Transverse colon (tissue), 4 donors: ENCODE data around the gene MPPED2.

Experiments used
- EP300 ChIP-seq: sonication (generic); formaldehyde crosslinking; IDR thresholded peaks from one replicate; pipeline ENCODE4 v1.6.1; 2017; ENCODE audit warnings: antibody characterized with exemption, low read depth
- POLR2A ChIP-seq: fragments of 450-650 bp; IDR thresholded peaks from one replicate; pipeline ENCODE4 v1.6.1; 2016; ENCODE audit warnings: antibody characterized with exemption, mild to moderate bottlenecking, moderate library complexity
- POLR2AphosphoS5 ChIP-seq, 3 donors: sonication (generic); formaldehyde crosslinking; IDR thresholded peaks; one replicate each; pipeline ENCODE4 v1.6.1; 2016; ENCODE audit warnings: antibody characterized with exemption in 3 of 3
- TF ChIP-seq, protein P1 (sequence below), 5 experiments: fragments of 200-600 bp in 3 of 5; fragments of 450-650 bp in 2 of 5; sonication (generic) in 3 of 5; IDR thresholded peaks; 1 replicate in 2 of 5; 2 replicates in 3 of 5; pipeline ENCODE4 v1.5.1; 2016 to 2017; ENCODE audit warnings: antibody characterized with exemption in 5 of 5, inconsistent platforms in 3 of 5, mild to moderate bottlenecking in 2 of 5, moderate library complexity in 1 of 5

- no peak for TF ChIP-seq POLR2AphosphoS5 (IDR thresholded peaks at IDR 0.05)
- TF ChIP-seq, protein P1, sequence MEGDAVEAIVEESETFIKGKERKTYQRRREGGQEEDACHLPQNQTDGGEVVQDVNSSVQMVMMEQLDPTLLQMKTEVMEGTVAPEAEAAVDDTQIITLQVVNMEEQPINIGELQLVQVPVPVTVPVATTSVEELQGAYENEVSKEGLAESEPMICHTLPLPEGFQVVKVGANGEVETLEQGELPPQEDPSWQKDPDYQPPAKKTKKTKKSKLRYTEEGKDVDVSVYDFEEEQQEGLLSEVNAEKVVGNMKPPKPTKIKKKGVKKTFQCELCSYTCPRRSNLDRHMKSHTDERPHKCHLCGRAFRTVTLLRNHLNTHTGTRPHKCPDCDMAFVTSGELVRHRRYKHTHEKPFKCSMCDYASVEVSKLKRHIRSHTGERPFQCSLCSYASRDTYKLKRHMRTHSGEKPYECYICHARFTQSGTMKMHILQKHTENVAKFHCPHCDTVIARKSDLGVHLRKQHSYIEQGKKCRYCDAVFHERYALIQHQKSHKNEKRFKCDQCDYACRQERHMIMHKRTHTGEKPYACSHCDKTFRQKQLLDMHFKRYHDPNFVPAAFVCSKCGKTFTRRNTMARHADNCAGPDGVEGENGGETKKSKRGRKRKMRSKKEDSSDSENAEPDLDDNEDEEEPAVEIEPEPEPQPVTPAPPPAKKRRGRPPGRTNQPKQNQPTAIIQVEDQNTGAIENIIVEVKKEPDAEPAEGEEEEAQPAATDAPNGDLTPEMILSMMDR (IDR thresholded peaks at IDR 0.05) = no peak
- TF ChIP-seq POLR2A = no peak
- TF ChIP-seq EP300 = no peak
Measured at GRCh38 chr11:30377347-30377746, 208.8 kb downstream of the MPPED2 start.
